ENCODE results near the gene ARHGEF17.
A peak's percentile ranks its signal among the peaks of the same experiment; 100 is the strongest.

ARHGEF17 gene

GRCh38 chr11:73334384-73335203 is 26.5 kb downstream of the ARHGEF17 start:
- no peak for DNase-seq

GRCh38 chr11:73335204-73335923 is 27.3 kb downstream of the ARHGEF17 start:
- peak; percentile 72 to 77 for DNase-seq

DNA sequence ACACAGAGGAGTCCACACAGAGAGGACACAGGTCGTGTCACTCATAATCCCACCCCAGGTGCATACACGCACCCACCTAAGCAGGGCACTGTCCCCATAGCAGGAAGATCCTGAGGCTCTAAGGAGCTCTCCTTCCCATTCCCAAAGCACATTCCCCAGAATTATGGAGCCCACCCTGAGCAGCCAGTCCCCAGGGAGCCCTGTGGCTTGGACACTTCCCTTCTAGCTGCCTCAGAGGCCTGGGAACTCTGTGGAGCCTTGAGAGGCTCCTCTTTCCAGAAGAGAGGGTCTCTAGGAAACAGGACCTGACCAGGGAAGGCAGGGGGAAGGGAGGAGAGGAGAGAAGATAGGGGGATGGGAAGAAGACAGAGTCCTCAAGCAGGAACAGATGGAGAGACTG is 29.8 kb downstream of the ARHGEF17 start:
- DNase-seq = no peak

GRCh38 chr11:73338279-73338678 is 30.2 kb downstream of the ARHGEF17 start:
- DNase-seq = no peak

- DNase-seq = no peak
These were observed 32.1 kb downstream of the ARHGEF17 start for GRCh38 chr11:73340164-73340563.

GRCh38 chr11:73342633-73343032 is 34.6 kb downstream of the ARHGEF17 start:
- no peak for DNase-seq

DNA sequence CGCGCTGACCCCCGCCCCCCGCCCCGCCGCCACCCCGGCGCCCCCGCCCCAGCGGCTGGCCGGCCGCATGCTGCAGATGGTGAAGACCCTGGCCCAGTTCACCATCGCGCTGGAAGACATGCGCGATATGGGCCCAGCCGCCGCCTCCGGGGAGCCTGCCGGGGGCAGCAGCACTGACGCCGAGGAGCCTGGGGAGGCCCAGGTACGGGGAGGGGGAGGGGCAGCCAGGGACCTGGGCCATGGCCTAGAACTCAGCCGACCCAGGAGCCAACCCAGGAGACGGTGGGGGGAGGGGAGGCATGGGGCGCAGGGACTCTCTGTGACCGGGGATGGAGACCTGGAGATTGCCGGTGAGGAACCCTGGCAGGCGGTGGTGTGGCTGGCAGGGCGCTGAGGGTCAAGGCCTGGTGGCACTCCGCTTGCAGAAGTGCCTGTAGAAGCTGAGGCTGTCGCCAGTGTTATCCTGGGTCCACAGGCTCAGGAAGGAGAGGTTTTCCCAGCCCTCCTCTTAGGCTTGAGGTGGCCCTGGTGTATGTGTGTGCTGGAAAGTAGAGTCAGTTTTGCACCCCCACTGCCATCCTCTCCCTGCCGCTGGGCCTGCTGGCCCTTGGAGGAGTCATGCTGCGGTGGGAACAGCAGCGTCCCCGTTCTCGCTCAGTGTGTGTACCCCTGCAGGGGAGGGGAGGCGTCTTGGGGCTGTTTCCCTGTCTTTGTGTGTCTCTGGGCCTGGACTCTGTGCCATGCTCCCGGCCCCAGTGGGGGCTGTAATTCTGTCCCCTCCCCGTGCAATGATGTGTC is 35.2 kb downstream of the ARHGEF17 start:
- no peak for DNase-seq

GRCh38 chr11:73344191-73344607 is 36.1 kb downstream of the ARHGEF17 start:
- DNase-seq = no peak

GRCh38 chr11:73345481-73346160 is 37.5 kb downstream of the ARHGEF17 start:
- no peak for DNase-seq

DNA sequence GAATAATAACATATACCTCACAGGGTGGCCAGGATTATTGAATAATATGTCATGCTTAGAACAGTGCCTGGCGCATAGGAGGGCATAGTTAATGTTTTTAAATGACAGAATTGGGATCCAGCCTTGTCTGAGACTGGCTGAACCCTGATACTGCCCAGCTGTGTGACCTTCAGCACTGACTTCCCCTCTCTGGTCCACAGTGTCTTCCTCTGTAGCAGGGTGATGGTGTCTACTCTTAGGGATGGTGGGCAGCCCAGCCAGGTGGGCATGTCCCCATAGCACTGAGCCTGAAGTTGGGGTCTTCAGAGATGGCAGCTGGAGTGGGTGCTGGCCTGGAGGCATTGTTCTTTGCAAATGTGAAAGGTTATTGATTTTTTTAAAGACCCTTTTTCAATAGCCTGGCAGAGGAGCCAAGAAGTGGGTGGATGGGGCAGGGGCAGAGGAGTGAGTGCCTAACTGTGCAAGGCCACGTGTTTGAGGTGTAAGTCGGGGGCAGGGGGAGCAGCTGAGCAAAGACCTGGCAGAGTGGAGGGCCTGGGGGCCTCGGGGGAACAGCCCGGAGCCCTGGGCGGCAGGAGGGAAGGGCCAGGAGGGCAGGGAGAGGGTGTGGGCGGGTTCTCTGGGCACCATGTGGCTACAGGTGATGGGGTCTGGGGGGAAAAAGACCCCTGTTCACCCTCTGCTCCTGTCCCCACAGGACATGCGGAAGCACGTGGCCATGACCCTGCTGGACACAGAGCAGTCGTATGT is 38.3 kb downstream of the ARHGEF17 start:
- no peak for DNase-seq

- no peak for DNase-seq
These were observed 39.0 kb downstream of the ARHGEF17 start for GRCh38 chr11:73347067-73347466.

- DNase-seq = no peak
These were observed 40.8 kb downstream of the ARHGEF17 start for GRCh38 chr11:73348838-73349237.

DNA sequence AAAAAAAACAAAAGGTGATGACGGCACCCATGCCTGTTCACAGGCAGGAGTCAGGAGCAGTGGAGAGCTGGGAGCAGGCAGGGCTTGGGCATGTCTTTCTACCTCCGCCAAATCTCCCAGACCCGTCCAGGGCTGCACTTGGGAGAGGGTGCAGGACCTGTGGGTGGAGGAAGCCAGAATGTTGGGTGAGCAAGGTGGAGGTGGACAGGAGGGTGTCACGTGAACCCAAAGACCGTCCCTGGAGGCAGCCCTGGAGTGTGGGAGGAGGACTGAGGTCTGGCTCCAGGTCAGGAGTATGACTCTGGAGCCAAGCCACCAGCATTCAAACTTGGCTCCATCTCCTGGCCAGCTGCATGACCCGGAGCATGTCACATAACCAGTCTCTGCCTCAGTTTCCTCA is 41.6 kb downstream of the ARHGEF17 start:
- DNase-seq = no peak

- peak; percentile 73 to 75 for DNase-seq
These were observed 43.0 kb downstream of the ARHGEF17 start for GRCh38 chr11:73350908-73351636.

- no peak for DNase-seq
These were observed 45.3 kb downstream of the ARHGEF17 start for GRCh38 chr11:73353422-73353821.

DNA sequence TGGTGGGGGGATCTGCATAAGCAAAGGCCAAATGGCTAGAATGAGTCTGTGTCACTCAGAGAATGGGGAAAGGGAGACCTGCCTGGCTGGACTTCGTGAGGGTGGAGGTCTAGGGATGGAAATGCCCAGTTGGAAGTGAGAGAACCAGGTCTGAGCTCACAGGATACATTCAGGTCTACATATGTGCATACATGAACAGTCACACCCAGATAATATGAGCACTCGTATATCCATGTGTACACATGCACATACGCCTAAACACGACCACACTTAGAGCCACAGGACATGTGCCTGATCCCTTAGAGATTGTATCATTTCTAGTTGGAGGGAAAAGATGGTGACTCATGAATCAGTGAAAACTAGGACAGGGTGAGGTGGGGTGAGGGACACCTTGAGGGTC is 47.0 kb downstream of the ARHGEF17 start:
- no peak for DNase-seq

DNA sequence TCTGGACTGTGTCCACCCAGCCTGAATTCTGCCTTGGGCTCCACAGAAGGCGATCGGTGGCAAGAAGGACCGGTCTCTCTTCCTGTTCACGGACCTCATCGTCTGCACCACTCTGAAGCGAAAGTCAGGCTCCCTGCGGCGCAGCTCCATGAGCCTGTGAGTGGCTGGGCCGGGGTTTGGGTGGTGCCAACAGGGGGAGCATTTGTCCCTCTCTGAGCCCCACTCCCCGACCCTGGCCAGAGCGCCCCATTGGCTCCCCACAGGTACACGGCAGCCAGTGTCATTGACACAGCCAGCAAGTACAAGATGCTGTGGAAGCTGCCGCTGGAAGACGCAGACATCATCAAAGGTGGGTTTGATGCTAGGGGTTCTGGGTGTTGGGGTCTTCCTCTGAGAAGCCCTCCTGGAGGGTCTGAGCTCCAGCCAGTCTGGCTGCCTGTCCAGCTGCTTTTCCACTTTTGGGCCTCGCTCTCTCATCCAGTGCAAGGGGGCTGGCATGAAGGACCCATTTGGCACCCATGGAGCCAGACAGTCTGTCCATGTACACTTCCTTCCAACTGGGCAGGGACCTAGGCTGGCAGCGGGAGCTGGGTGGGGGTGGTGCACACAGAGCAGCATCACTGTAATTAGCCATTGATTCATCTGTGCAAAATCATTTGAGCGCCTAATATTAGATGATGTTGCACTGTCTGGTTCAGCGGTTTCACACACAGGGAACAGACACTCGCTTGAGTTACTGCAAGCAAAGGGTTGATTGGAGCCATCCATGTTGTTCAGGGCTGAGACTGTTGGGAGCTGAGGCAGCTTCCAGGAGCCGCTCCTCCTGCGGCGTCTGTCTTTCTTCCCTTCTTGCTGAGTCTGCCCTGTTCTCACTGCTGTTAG is 49.1 kb downstream of the ARHGEF17 start:
- DNase-seq = no peak

DNA sequence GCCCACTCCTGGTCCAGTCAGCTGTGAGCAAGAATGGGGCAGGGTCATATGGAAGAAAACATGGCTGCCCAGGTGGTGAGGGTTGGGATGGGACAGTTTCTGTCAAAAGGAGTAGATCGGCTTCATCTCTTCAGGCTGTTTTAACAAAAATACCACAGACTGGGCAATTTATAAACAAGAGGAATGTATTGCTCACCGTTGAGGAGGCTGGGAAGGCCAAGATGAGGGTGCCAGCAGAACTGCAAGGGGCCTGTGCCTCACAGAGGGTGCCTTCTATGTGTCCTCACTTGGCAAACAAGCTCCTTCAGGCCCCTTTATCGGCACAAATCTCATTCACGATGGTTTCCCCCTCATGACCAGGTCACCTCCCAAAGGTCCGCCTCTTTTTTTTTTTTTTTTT is 50.0 kb downstream of the ARHGEF17 start:
- no peak for DNase-seq

DNA sequence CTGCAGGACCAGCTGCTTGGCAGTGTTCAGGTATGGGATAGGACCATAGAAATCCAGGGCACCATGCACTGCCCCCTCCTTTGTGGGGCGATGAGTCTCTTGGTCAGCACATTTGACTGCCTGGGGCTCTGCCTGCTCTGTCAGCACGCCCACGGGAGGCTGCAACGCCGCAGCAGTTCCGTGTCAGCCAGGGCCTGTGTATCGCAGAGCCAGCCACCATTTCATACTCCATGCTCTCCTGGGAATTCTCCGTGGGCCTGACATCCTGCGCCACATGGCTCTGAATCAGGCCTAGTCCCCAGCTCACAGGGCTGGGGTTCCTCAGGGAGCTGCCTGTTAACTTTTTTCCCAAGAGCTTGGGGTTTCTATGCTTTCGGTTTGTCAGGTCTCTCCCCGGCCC is 51.3 kb downstream of the ARHGEF17 start:
- no peak for DNase-seq

Measured in CD4-positive, alpha-beta T cell treated with Interleukin-1 beta for 1 hour (primary cell).